ENCODE results near the gene FCER1A. TPM values are rescaled to one million over a fixed set of nuclear protein-coding genes. Genes with fewer than 3 reads are reported as not detected.

FCER1A gene
- total and polyA plus RNA-seq, 2 donors (not counting 1 experiment from before 2014, with no cell fraction given): not detected

DNA sequence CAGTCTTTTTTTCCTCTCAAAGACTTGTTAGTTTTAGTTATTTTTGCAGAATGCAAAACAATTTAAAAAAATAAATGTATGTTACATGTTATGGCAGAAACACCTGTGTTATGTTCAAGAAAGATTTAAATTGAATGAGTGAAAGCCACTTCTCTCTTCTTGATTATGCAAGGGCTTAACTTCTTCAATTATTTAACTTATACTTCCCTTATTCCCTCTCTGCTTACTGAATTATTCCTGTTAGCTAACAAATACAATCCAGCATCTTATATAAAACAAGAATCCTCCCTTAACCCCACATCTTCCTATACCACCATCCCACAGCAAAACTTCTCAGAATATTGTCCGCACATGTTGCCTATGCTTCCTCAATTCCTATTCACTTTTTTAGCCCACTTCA, 10.7 kb upstream of the FCER1A start:
- no peak overlapping the region for H3K9ac ChIP-seq (ENCODE audit: insufficient read depth, low read length)
- H4K20me1 ChIP-seq (ENCODE audit: control insufficient read depth, extremely low read depth, insufficient read depth, low read length): no peaks in the 10 kb centered on the region
- no peaks in the 10 kb centered on the region for H3K9me3 ChIP-seq (ENCODE audit: control insufficient read depth, insufficient read depth, low read depth, low read length)
- no peaks in the 10 kb centered on the region for H3K27me3 ChIP-seq (ENCODE audit: control insufficient read depth, insufficient read depth, low read length)
- TF ChIP-seq, protein P1, sequence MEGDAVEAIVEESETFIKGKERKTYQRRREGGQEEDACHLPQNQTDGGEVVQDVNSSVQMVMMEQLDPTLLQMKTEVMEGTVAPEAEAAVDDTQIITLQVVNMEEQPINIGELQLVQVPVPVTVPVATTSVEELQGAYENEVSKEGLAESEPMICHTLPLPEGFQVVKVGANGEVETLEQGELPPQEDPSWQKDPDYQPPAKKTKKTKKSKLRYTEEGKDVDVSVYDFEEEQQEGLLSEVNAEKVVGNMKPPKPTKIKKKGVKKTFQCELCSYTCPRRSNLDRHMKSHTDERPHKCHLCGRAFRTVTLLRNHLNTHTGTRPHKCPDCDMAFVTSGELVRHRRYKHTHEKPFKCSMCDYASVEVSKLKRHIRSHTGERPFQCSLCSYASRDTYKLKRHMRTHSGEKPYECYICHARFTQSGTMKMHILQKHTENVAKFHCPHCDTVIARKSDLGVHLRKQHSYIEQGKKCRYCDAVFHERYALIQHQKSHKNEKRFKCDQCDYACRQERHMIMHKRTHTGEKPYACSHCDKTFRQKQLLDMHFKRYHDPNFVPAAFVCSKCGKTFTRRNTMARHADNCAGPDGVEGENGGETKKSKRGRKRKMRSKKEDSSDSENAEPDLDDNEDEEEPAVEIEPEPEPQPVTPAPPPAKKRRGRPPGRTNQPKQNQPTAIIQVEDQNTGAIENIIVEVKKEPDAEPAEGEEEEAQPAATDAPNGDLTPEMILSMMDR (conservative IDR thresholded peaks at IDR 0.05 in 1 of 2, IDR thresholded peaks at IDR 0.05 in 1 of 2; ENCODE audit: low read depth in 1 of 2, low read length in 2 of 2): no peak
- TF ChIP-seq EZH2 (IDR thresholded peaks at IDR 0.05; ENCODE audit: low read length, missing control alignments): no peak
- no peak overlapping the region for H3K4me2 ChIP-seq (ENCODE audit: extremely low read depth, insufficient read depth, low read length)
- no peak overlapping the region for H2AFZ ChIP-seq (ENCODE audit: low read length)
- no peaks in the 10 kb centered on the region for H3K4me1 ChIP-seq (ENCODE audit: control insufficient read depth, extremely low read depth, insufficient read depth, low read length)
- H3K79me2 ChIP-seq (ENCODE audit: control insufficient read depth, insufficient read depth, low read length): no peaks in the 10 kb centered on the region
- no peak overlapping the region for H3K4me3 ChIP-seq (replicated peaks in 1 of 4; ENCODE audit: control extremely low read depth in 1 of 4, insufficient read depth in 1 of 4, low read depth in 3 of 4, low read length in 4 of 4)
- H3K36me3 ChIP-seq (ENCODE audit: control insufficient read depth, insufficient read depth, low read length): no peaks in the 10 kb centered on the region
- DNase-seq (ENCODE audit: low read depth in 2 of 2): no peak
- no peak overlapping the region for H3K27ac ChIP-seq (ENCODE audit: insufficient read depth, low read length)

DNA sequence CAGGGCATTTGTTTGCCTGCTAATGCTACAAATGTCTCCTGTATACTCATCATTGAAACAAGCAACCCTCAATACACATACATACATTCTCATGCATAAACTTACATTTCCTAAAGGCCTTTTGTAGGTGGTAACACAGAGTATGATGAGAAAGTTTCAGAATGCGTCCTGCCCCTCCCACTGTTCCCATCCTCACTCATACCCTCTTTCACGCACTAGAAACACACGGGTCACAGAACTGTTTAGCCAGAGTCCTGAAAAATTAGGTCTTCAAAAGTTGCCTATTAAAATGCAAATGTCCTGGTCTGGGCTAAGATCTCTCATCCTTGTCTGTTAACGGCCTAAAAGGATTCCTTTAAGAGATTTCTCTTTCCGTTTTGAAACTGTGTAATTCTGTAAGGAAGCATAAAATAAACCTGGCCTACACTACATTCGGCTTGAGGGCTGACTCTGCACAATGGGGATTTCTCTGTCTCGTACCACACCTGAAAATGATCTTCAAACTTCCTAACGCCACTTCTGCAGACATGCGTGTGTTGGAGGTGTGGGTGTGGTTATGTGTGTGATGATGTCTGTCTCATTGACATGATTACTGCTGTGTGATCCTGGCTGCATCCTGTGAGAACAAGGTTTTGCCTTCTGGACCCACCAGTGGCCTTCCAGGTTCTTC, 5.3 kb upstream of the FCER1A start:
- Histone ChIP-seq H3K27ac (ENCODE audit: insufficient read depth, low read length) (no peak overlapping the region), H3K27me3 (ENCODE audit: control insufficient read depth, insufficient read depth, low read length) (no peaks in the 10 kb centered on the region), H2AFZ (ENCODE audit: low read length) (no peak overlapping the region), H3K9ac (ENCODE audit: insufficient read depth, low read length) (no peak overlapping the region), H3K4me1 (ENCODE audit: control insufficient read depth, extremely low read depth, insufficient read depth, low read length) (no peaks in the 10 kb centered on the region), H3K4me2 (ENCODE audit: extremely low read depth, insufficient read depth, low read length) (no peak overlapping the region), H4K20me1 (ENCODE audit: control insufficient read depth, extremely low read depth, insufficient read depth, low read length) (no peaks in the 10 kb centered on the region), H3K9me3 (ENCODE audit: control insufficient read depth, insufficient read depth, low read depth, low read length) (no peaks in the 10 kb centered on the region), H3K36me3 (ENCODE audit: control insufficient read depth, insufficient read depth, low read length) (no peaks in the 10 kb centered on the region), H3K79me2 (ENCODE audit: control insufficient read depth, insufficient read depth, low read length) (no peaks in the 10 kb centered on the region), H3K4me3 (replicated peaks in 1 of 4; ENCODE audit: control extremely low read depth in 1 of 4, insufficient read depth in 1 of 4, low read depth in 3 of 4, low read length in 4 of 4) (no peak overlapping the region)
- no peak for TF ChIP-seq EZH2 (IDR thresholded peaks at IDR 0.05; ENCODE audit: low read length, missing control alignments)
- TF ChIP-seq, protein P1 (conservative IDR thresholded peaks at IDR 0.05 in 1 of 2, IDR thresholded peaks at IDR 0.05 in 1 of 2; ENCODE audit: low read depth in 1 of 2, low read length in 2 of 2): no peak
- DNase-seq (ENCODE audit: low read depth in 2 of 2): no peak

DNA sequence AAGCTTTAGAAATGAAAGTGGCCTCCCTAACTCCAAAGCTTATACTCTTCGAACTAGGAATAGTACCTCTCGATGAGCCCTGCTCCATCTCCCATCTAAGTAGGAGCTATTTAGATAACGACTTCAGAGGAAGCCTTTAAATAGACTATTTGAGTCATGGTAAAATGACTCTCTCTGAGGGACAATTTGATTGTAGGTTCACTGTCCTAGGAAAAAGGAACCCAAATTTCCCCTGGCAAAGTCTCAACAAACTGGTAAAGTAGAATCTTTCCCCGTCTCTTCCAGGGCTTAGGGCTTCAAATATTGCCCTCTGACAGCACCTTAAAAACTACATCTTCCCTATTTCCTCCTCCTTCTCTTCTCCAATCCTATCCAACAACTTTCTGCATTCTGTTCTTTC, 2.0 kb upstream of the FCER1A start:
- DNase-seq (ENCODE audit: low read depth in 2 of 2): no peak
- Histone ChIP-seq H3K9me3 (ENCODE audit: control insufficient read depth, insufficient read depth, low read depth, low read length) (no peaks in the 10 kb centered on the region), H4K20me1 (ENCODE audit: control insufficient read depth, extremely low read depth, insufficient read depth, low read length) (no peaks in the 10 kb centered on the region), H3K4me3 (replicated peaks in 1 of 4; ENCODE audit: control extremely low read depth in 1 of 4, insufficient read depth in 1 of 4, low read depth in 3 of 4, low read length in 4 of 4) (no peak overlapping the region), H3K4me1 (ENCODE audit: control insufficient read depth, extremely low read depth, insufficient read depth, low read length) (no peaks in the 10 kb centered on the region), H3K79me2 (ENCODE audit: control insufficient read depth, insufficient read depth, low read length) (no peaks in the 10 kb centered on the region), H2AFZ (ENCODE audit: low read length) (no peak overlapping the region), H3K4me2 (ENCODE audit: extremely low read depth, insufficient read depth, low read length) (no peak overlapping the region), H3K36me3 (ENCODE audit: control insufficient read depth, insufficient read depth, low read length) (no peaks in the 10 kb centered on the region), H3K27me3 (ENCODE audit: control insufficient read depth, insufficient read depth, low read length) (no peaks in the 10 kb centered on the region), H3K27ac (ENCODE audit: insufficient read depth, low read length) (no peak overlapping the region), H3K9ac (ENCODE audit: insufficient read depth, low read length) (no peak overlapping the region)
- TF ChIP-seq, protein P1 (conservative IDR thresholded peaks at IDR 0.05 in 1 of 2, IDR thresholded peaks at IDR 0.05 in 1 of 2; ENCODE audit: low read depth in 1 of 2, low read length in 2 of 2): no peak
- no peak for TF ChIP-seq EZH2 (IDR thresholded peaks at IDR 0.05; ENCODE audit: low read length, missing control alignments)

Measured in fibroblast of lung (primary cell).